Skeletal muscle cell (primary cell): ENCODE data around the gene GRK5.

Experiments
- DNase-seq: peaks from one replicate; pipeline ENCODE4 v3.0.0-alpha.2; 2010; ENCODE audit warnings: low read depth
- H3K4me3 ChIP-seq: 2 replicates; pipeline ENCODE4 v1.5.1; 2011; ENCODE audit warnings: low read depth, mild to moderate bottlenecking, control low read depth, low read length, moderate library complexity

Gene GRK5

DNA sequence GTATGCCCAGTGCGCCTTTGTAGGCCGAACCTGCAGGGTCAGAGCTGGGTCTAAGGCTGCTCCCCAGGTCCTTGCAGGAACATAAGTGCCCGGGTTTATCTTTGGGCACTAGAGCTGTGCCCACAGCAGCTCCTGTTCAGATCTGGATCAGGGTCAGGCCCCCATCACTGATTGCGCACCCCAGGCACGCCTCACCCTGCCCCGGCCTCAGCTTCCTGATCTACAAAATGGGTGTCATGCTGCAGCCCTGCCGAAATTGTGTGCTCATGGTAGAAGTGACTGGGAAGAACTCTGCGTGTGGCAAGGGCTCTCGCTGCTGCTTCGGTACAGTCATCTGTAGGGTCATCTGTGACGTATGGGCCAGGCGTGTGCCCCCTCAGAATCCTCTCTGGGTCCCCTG lies 100.7 kb downstream of the GRK5 start:
- H3K4me3 ChIP-seq = no peak overlapping the region
- DNase-seq = no peak

DNA sequence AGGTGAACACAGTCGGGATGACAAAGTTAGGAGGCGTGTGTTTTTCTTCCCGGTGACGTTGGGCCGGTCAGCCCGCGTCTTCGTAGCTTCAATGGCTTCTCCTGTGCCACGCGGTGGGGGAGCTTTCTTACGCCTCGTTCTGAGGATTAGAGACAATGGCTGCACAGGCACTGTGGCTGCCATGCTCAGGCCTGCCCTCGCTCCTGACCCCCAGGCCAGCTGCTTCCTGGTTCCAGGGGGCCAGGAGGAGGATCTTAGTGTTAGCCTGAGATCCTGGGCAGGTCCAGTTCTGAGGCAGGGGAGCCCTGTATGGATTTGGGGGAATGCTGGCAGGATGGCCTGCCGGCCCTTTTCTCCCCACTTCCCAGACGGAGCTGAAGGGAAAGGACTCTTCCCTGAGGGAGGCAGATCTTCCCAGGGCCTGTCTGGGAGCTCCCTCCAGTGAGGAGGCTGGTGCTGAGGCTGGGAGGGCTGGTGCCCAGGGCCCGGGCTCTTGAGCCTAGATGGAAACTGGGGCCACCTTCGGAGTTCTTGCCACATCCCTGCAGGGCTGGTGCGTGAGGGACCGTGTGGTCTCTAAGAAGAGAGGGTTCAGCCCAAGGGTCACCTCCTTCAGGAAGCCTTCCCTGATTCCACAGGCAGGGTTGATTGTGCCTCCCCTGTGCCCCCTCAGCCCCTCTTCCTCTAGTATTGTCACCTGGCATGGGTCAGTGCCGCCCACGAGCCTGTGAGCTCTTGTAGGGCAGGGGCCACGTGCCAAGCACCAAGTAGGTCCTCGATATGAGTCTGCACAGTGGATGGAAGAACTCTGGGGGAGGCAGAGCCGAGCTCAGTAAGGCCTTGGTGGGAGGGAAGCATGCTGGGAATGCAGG lies 101.4 kb downstream of the GRK5 start:
- no peak overlapping the region for H3K4me3 ChIP-seq

DNA sequence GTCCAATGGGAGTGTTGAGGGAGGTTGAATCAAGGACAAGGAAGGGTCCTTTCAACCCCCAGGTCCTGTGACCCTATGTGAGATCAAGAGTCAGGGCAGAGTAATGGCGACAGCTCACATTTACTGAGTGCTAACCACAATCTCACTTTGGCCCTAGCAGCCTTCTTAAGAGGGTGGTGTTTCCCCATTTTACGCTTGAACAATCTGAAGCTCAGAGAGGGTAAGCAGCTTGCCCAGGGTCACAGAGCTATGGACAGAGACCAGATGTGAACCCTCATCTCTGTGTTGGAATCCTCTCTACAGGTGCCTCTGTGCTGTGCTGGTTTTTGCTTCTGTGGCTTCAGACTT lies 102.0 kb downstream of the GRK5 start:
- DNase-seq = no peak
- no peak overlapping the region for H3K4me3 ChIP-seq

More for the DNA sequence above, 101.4 kb downstream of the GRK5 start:
- no peak for DNase-seq

DNA sequence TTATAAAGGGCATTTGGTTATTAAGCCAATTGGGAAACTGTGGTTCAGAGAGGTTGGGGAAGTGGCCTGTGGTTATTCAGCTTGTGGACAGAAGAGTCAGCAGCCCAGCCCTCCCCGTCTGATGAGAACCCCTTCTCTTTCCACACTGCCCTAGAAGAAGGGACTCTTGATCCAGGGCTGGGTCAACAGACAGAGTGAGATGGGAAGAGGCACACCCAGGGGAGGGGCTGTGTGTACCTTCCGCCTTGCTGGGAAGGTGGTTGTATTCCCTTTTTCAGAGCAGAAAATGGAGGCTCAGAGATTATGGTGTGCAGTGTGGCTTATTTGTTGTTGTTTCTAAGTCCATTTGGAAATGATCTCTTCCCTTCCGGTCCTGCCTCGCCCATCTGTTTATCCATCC lies 103.4 kb downstream of the GRK5 start:
- no peak for DNase-seq
- no peak overlapping the region for H3K4me3 ChIP-seq

DNA sequence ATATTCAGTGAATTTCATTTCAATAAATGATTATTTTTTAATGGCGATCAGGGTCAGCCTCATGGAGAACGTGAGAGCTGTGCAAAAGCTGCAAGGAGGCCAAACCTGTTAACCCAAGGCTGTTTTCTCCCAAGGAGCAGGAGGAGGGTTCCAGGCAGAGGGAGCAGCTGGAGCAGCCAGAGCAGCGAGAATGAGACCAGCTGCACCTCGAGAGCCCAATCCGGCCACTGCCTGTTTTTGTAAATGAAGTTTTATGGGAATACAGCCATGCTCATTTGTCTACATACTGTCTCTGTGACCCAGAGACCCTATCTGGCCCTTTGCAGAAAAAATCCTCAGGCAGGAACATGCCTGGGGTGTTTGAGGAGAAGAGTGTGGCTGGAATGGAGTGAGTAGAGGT lies 104.9 kb downstream of the GRK5 start:
- no peak for DNase-seq
- H3K4me3 ChIP-seq = no peak overlapping the region

DNA sequence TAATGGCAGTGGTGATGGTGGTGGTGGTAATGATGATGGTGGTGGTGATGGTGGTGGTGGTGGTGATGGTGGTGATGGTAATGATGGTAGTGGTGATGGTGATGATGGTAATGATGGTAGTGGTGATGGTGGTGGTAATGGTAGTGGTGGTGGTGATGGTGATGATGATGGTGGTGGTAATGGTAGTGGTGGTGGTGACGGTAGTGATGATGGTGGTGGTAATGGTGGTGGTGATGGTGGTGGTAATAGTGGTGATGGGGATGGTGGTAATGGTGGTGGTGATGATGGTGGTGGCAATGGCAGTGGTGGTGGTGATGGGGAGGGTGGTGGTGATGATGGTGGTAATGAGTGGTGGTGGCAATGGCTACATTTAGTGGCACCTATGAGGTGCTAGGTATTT lies 105.7 kb downstream of the GRK5 start:
- no peak overlapping the region for H3K4me3 ChIP-seq
- DNase-seq = no peak

DNA sequence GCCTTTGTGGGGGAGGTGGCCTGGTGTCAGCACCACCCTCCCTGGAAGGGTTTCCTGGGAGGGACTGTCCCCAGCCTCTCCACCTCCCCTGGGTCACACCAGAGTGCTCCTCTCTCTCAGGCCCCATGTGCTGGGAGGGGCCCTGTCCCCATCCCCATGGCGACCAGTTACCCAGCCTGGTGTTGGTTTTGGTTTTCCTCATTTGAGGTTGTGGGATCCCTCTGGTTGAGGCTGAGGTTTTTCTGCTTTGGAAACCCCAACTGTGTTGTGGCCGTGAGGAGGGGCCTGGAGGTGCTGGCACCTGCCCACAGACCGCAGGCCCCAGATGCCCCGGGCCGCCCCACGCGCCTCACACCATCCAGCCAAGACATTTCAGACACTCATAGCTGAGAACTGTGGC lies 106.3 kb downstream of the GRK5 start:
- no peak overlapping the region for H3K4me3 ChIP-seq
- DNase-seq = no peak

DNA sequence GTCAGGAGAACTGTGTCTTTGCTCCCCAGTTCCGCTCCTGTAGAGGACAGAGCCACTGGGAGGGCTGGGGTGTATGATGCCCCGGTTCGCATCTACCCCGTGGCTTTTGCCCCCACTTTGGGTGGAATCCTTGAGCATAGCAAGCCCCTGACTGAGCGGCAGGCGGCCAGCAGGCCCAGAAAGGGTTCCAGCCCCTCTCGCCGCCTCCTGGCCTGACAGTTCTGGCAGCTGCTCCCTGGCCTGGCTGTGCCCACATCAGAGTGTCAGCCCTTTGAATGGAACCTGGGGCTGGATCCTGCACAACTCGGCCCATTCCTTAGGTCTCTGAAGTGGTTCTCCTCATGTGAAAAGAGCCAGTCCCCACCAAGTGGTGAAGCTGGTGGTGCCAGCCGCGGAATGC lies 106.7 kb downstream of the GRK5 start:
- H3K4me3 ChIP-seq = no peak overlapping the region
- DNase-seq = no peak

DNA sequence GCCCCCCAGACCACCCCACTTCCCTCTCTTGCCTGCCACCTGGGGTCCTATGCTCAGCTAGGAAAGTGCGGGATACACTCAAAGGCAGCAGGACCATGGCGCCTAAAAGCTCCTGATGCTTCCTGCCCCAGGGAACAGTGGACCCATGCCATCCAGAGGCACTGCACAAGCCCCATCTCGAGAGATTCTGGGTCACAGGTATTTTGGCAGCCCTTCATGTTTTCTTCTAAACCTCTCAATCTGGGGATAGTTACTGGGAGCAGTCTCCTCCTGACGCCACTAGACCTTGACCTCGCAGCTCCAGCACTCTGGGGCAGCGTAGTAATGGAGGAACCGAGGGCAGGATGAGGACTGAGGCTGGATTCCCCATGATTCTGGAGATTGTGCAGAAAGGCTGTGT lies 107.1 kb downstream of the GRK5 start:
- DNase-seq = no peak
- H3K4me3 ChIP-seq = no peak overlapping the region

DNA sequence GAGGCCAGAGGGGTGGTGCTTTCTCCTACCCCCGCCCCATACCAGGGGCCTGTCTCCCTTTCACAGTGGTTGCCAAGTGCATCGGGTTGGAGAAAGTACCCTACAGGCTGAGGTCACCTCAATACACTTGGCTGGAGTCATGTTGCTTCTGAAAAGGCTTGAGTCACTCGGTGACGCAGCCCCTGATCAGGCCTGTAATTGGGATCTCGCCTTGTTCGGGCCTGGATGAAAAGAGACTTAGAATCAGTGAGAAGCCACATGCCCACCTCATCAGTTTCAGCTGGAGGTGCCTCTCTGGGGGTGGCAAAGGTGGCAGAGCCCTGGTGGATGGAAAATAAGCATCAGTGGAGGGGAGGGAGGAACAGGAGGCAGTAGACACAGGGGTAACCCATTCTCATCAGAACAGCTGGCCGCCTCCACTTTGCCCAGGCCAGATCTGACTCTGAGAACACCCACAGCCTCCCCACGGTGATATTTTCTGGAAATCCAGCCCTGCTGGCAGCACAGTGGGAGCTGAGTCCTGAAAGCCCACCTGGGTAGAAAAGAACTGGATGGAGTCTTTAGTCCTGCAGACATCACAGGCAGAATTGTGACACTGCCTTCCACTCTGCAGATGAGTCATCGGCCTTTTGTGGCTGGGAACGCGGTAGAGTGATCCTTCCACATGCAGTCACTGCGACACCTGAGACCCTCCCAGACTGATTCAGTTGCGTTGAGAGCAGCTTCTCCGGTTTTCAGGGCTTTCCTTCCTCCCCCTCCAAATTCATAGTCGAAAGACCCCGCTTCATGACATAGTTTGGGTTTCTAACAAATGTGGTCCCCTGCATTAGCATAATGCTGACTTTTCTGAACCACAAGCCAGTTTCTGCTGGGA lies 108.0 kb downstream of the GRK5 start:
- DNase-seq = peak; percentile 85
- H3K4me3 ChIP-seq = no peak overlapping the region

DNA sequence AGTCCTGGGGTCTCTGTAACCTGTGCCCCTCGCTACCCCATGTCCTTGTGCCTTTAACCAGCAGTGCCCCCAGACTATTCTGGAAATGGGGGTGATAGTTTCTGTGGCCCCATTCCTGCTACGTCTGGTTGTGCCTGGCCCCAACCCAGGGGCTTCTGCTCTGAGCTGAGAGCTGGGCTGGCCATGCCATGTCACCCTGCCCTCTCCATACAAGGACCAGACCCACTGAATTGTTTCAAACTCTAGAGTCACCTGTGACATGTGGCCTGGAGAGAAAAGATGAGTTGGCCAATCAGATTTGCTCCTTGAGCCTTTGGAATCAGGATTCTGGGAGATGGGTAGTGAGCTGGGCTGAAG lies 108.6 kb downstream of the GRK5 start:
- no peak overlapping the region for H3K4me3 ChIP-seq
- no peak for DNase-seq

DNA sequence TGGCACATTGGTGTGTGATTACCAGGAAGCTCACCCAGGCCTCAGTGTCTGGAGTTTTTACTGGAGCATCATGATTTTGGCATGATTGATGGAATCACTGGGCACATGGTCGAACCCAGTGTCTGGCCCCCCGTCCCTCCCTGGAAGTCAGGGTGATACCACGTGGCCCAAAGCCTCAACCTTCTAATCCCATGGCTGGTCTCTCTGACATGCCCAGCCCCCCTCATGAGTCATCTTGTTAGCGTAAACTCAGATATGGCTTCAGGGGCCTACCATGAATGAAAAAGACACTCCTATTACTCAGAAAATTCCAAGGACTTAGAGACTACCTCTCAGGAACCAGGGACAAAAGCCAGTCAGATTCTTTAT lies 109.3 kb downstream of the GRK5 start:
- peak; percentile 46 for DNase-seq
- H3K4me3 ChIP-seq = no peak overlapping the region

DNA sequence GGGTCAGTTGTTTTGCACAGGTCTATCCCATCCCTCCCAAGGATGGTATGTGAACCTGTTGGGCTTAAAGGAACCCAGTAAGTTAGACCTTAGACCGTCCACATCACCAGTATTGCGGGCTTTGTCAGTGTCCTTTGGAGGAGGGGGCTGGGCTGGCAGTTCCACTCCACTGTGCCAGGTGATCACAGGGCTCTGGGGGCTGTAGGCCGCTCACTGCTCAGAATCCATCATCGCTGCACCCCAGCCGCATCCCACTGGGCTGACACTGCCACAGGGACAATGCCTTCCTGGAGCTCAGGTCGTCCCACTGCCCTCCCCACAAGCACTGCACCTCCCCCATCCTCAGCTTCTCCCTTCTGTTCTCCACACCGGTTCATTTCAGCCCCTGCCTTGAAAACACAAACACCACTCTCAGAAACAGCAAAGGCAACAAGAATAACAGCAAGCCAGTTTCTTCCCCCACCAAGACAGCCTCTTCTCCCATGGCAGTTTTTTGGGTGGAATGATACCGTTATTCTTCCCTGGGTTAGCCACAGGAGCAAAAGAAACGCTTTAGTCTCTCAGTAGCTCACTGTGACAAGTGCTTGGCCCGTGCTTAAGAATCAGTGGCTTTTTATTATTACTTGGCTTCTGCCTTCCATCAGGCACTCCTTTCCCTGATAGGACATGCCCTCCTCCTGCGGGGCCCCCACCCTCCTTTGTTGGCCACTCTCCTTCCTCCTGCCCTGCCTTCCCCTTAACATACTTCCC lies 111.2 kb downstream of the GRK5 start:
- no peak overlapping the region for H3K4me3 ChIP-seq
- no peak for DNase-seq

DNA sequence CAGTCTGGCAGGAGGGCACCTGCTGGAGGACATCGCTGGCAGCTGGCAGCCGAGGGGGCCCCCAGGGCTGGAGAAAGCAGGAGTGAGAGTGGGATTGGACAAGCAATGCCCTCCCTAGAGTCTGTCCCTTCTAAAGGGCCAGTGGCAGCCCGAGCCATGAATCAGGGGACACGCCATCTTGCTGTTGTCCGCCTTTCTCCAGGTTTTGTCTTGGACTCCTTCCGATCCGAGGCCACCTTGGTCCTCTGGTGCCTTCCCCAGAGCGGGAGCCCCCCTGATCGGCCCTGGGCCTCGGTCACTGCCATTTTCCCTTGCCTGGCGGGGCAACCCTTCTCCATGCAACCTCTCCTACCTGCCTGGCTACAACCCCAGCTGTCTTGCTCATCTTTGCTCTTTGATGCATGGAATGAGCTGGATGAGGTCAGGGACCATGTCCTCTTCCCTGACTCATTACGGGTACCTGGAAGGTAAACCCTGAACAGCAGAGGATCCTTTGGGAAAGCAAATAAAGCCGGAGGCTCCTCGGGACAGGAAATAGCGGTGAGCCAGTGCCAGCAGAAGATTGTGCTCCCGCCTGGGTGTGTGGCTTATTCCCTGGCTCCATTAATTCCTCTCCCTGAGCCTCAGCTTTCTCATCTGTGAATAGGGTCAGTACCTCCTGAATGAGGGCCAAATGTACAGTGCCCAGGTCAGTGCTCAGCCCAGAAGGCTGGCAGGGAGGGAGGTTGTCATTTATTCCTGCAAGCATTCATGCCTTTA lies 112.0 kb downstream of the GRK5 start:
- no peak for DNase-seq
- H3K4me3 ChIP-seq = no peak overlapping the region

DNA sequence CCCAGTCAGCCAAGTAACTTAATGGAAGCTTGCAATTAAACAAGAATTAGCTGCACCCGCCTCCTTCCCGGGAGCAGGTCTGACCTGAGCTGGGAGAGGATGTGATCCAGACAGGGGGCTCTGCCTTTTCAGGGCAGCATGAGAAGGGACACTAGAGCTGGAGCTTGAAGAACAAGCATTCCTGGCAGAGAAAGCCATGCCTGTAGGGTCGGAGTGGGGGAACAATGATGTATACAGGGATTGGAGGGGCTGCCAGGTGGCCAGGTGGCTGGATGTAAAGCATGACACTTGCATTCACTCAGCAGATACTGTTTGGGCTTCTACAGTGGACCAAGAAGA lies 112.5 kb downstream of the GRK5 start:
- no peak overlapping the region for H3K4me3 ChIP-seq

DNA sequence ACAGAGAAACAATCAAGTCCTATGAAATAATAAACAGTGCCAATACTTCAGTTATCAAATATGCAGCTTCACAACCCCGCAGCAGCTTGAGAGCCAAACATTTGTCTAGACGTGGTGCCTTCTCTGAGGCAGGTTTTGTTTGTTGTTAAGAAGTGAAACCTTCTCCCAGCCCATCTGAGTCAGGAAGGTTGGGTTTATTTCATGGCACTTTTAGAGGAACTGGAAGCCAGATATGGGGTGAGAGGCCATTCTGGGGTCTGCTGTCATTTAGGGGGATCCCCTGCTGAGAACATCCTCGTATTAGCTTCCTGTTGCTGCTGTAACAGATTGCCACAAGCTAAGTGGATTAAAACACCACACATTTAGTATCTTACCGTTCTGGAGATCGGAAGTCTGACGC lies 113.6 kb downstream of the GRK5 start:
- no peak for DNase-seq
- H3K4me3 ChIP-seq = no peak overlapping the region

More for the DNA sequence above, 112.5 kb downstream of the GRK5 start:
- DNase-seq = no peak

DNA sequence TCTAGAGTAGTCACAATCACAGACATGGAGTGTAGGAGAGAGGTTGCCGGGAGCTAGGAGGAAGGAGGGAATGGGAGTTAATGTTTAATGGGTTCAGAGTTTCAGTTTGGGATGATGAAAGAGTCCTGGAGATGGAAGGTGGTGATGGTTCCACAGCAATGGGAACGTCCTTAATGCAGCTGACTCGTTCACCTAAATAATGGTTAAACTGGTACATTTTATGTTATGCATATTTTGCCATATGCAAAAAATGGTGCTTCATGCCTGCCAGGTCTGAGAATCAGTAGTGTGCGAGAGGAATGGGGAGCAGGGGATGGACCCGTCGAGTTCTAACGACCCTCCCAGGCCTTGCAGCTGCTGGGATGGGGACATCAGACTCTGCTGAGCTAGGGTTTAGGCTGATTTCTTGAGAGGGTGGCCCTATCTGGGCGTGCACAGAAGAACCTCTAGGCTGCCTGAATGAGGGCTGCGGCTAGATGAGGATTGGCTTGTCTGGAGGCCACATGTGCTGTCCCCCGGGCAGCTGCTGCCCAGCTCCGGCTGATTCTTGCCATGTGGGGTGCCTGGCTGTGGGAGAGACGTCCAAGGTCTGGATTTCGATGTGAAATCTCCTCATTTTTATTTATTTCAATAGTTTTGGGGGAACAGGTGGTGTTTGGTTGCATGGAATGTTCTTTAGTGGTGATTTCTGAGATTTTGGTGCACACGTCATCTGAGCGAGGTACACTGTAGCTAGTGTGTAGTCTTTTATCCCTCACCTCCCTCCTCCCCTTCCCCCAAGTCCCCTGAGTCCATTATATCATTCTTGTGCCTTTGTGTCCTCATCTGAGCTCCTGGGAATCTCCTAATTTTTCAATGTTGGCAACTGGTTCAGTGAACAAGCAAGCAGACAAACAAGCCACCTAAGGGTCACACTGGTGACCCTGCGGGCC lies 116.0 kb downstream of the GRK5 start:
- H3K4me3 ChIP-seq = no peak overlapping the region
- no peak for DNase-seq

DNA sequence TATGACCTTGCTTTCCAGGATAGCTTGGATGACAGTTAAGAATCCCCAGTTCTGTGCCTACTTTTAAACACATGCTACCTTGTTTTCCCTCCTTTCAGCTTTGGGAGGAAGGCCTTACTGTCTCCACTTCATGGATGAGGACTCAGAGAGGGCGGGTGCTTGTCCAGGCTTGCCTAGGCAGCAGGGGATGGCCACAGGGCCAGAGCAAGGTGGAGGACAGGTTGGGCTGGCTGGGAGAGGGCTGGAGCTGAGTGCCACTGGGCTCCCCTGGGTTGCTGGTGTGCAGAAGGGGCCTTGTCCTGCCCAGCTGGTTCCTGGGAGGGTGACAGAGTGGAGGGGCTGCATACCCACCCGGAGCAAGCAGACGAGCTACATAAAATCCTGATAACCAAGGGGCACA lies 117.8 kb downstream of the GRK5 start:
- no peak overlapping the region for H3K4me3 ChIP-seq
- DNase-seq = no peak

DNA sequence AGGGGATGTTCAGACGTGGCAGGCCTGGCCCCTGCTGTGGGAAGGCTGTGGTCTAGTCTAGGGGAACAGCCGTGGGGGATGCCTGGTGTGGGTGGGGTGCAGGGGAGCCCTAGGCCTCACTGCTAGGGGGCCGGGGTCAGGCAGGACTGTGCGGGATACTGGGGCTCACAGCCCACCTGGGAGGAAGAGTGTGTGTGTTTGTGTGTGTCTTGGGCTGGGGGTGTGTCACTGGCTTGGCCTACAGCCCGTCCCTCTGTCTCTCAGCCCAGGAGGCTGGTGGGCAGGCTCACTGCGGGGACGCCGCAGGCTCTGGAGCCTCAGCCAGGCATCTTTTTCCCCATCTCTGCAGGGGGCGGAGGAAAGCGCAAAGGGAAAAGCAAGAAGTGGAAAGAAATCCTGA lies 118.8 kb downstream of the GRK5 start:
- no peak for DNase-seq
- H3K4me3 ChIP-seq = no peak overlapping the region
